Smooth muscle cell (in vitro differentiated cells): ENCODE measurements around the gene KCTD16. TPM values are rescaled to one million over a fixed set of nuclear protein-coding genes. Genes with fewer than 3 reads are reported as not detected.

Experiments used
- DNase-seq: peaks from one replicate; lab custom pipeline; 2025; ENCODE audit not compliant: unreplicated experiment; lab: John Stamatoyannopoulos, UW
- H2AFZ ChIP-seq: fragments of 200-600 bp; sonication (generic); 2 replicates; pipeline ENCODE4 v1.6.0; 2016; ENCODE audit warnings: antibody characterized with exemption, low read depth, mild to moderate bottlenecking
- H3F3A ChIP-seq: fragments of 200-600 bp; sonication (generic); 2 replicates; pipeline ENCODE4 v1.6.0; 2017; ENCODE audit warnings: antibody characterized with exemption, low read depth
- H3K27ac ChIP-seq: fragments of 200-600 bp; sonication (generic); 2 replicates; pipeline ENCODE4 v1.5.1; 2016; ENCODE audit warnings: low read depth, mild to moderate bottlenecking
- H3K27me3 ChIP-seq: fragments of 200-600 bp; sonication (generic); 2 replicates; pipeline ENCODE4 v1.6.1; 2016; ENCODE audit warnings: low read depth, mild to moderate bottlenecking
- H3K36me3 ChIP-seq: fragments of 200-600 bp; sonication (generic); 2 replicates; pipeline ENCODE4 v1.5.1; 2016; ENCODE audit warnings: low read depth
- H3K4me1 ChIP-seq: fragments of 200-600 bp; sonication (generic); 2 replicates; pipeline ENCODE4 v1.5.1; 2016; ENCODE audit warnings: low read depth
- H3K4me2 ChIP-seq: fragments of 200-600 bp; sonication (generic); 2 replicates; pipeline ENCODE4 v1.6.0; 2016; ENCODE audit warnings: mild to moderate bottlenecking
- H3K4me3 ChIP-seq: fragments of 200-600 bp; sonication (generic); 2 replicates; pipeline ENCODE4 v1.5.1; 2016; ENCODE audit warnings: mild to moderate bottlenecking
- H3K79me2 ChIP-seq: fragments of 200-600 bp; sonication (generic); 2 replicates; pipeline ENCODE4 v1.6.0; 2016; ENCODE audit warnings: low read depth, mild to moderate bottlenecking
- H3K9ac ChIP-seq: fragments of 200-600 bp; sonication (generic); 2 replicates; pipeline ENCODE4 v1.6.0; 2016; ENCODE audit warnings: low read depth
- H3K9me3 ChIP-seq: fragments of 200-600 bp; sonication (generic); replicated peaks from 2 replicates; pipeline ENCODE4 v1.5.1; 2016; ENCODE audit warnings: low read depth
- H4K20me1 ChIP-seq: fragments of 200-600 bp; sonication (generic); 2 replicates; pipeline ENCODE4 v1.6.0; 2016; ENCODE audit warnings: low read depth
- CTCF ChIP-seq: fragments of 200-600 bp; sonication (generic); IDR thresholded peaks from 2 replicates; pipeline ENCODE4 v1.5.1; 2017; ENCODE audit warnings: borderline replicate concordance, mild to moderate bottlenecking, antibody characterized with exemption; ENCODE audit not compliant: insufficient read depth, poor library complexity, severe bottlenecking
- WGBS: methylation state at CpG from one replicate; pipeline ENCODE4 v1.1.7; 2016; ENCODE audit warnings: low lambda C conversion rate; 5-methylcytosine and 5-hydroxymethylcytosine counted together
- polyA plus RNA-seq: library from polyadenylated mRNA; unstranded; fragments of >200 nt; fragmentation: Nextera tagmentation; extraction: Ambion mirVana; gene quantifications from 2 replicates; pipeline ENCODE4 v1.2.1, GENCODE V29; 2016
- total RNA-seq: library from RNA; depleted of rRNA; stranded (reverse); fragments of >200 nt; gene quantifications from 2 replicates; pipeline ENCODE4 v1.2.3, GENCODE V29; 2014

Gene KCTD16
- total and polyA plus RNA-seq, 2 experiments from 2014 or later = 1.6 to 11.1 TPM

GRCh38 chr5:144391044-144391443, 220.4 kb downstream of the KCTD16 start:
- Histone ChIP-seq H3K9ac (no peak overlapping the region), H3K4me2 (no peak overlapping the region), H3K27ac (no peak overlapping the region), H3K27me3 (no peaks in the 10 kb centered on the region), H3K9me3 (no peaks in the 10 kb centered on the region), H2AFZ (no peak overlapping the region), H3K4me1 (no peaks in the 10 kb centered on the region), H3K36me3 (no peaks in the 10 kb centered on the region), H3K79me2 (no peaks in the 10 kb centered on the region), H4K20me1 (peaks cover 57% of the 10 kb centered on the region), H3K4me3 (no peak overlapping the region), H3F3A (no peaks in the 10 kb centered on the region)
- no peak for DNase-seq
- TF ChIP-seq CTCF = no peak
- 96% methylated on average over 2 of the region's 2 CpGs for WGBS

GRCh38 chr5:144393641-144394435, 223.2 kb downstream of the KCTD16 start:
- no peaks in the 10 kb centered on the region for H3K9me3 ChIP-seq
- no peaks in the 10 kb centered on the region for H3K4me1 ChIP-seq
- no peaks in the 10 kb centered on the region for H3K79me2 ChIP-seq
- no peak overlapping the region for H2AFZ ChIP-seq
- H3K27ac ChIP-seq = no peak overlapping the region
- H3F3A ChIP-seq = no peaks in the 10 kb centered on the region
- no peak for DNase-seq
- peaks cover 68% of the 10 kb centered on the region for H4K20me1 ChIP-seq
- TF ChIP-seq CTCF = no peak
- 83% methylated on average over 4 of the region's 4 CpGs for WGBS
- no peak overlapping the region for H3K9ac ChIP-seq
- H3K36me3 ChIP-seq = no peaks in the 10 kb centered on the region
- no peaks in the 10 kb centered on the region for H3K27me3 ChIP-seq
- H3K4me2 ChIP-seq = no peak overlapping the region
- no peak overlapping the region for H3K4me3 ChIP-seq

- no peak for DNase-seq
- no peak overlapping the region for H3K4me2 ChIP-seq
- no peaks in the 10 kb centered on the region for H3K4me1 ChIP-seq
- no peak for TF ChIP-seq CTCF
- no peak overlapping the region for H3K9ac ChIP-seq
- H3K4me3 ChIP-seq = no peak overlapping the region
- WGBS = 90% methylated on average over 1 of the region's 1 CpG
- peaks cover 73% of the 10 kb centered on the region for H4K20me1 ChIP-seq
- no peaks in the 10 kb centered on the region for H3F3A ChIP-seq
- no peaks in the 10 kb centered on the region for H3K27me3 ChIP-seq
- H3K27ac ChIP-seq = no peak overlapping the region
- H3K36me3 ChIP-seq = no peaks in the 10 kb centered on the region
- no peaks in the 10 kb centered on the region for H3K79me2 ChIP-seq
- no peaks in the 10 kb centered on the region for H3K9me3 ChIP-seq
- H2AFZ ChIP-seq = no peak overlapping the region
Measured at GRCh38 chr5:144395704-144396103, 225.0 kb downstream of the KCTD16 start.

GRCh38 chr5:144403058-144403457, 232.4 kb downstream of the KCTD16 start:
- 94% methylated on average over 2 of the region's 2 CpGs for WGBS
- no peak for TF ChIP-seq CTCF
- no peaks in the 10 kb centered on the region for H3F3A ChIP-seq

More at GRCh38 chr5:144403058-144403457, 232.4 kb downstream of the KCTD16 start:
- no peak overlapping the region for H3K27ac ChIP-seq
- H3K9ac ChIP-seq = no peak overlapping the region
- DNase-seq = no peak
- H3K4me2 ChIP-seq = no peak overlapping the region
- no peaks in the 10 kb centered on the region for H3K36me3 ChIP-seq
- no peak overlapping the region for H3K4me3 ChIP-seq
- H3K9me3 ChIP-seq = no peaks in the 10 kb centered on the region
- no peaks in the 10 kb centered on the region for H3K27me3 ChIP-seq
- no peaks in the 10 kb centered on the region for H3K79me2 ChIP-seq
- H4K20me1 ChIP-seq = peaks cover 64% of the 10 kb centered on the region
- no peak overlapping the region for H2AFZ ChIP-seq
- peaks cover 14% of the 10 kb centered on the region for H3K4me1 ChIP-seq
